GM19452 (cell line): Measurements from ENCODE around the gene FURIN.
"Not testable (repeated sequence)": the region's sequence is repeated elsewhere in the genome, so short reads cannot be mapped to it uniquely, and the experiment has no call there.

ENCODE experiments used
- ATAC-seq: cut with Tn5 transposase; IDR thresholded peaks from one replicate; pipeline ENCODE4 v1.9.1; 2021; ENCODE audit not compliant: unreplicated experiment

FURIN gene

GRCh38 chr15:90881978-90882721 is 13.8 kb downstream of the FURIN start:
- no peak for ATAC-seq

GRCh38 chr15:90882781-90883525 is 14.6 kb downstream of the FURIN start:
- no peak for ATAC-seq

GRCh38 chr15:90883526-90883975 is 15.2 kb downstream of the FURIN start:
- ATAC-seq, result no peak

DNA sequence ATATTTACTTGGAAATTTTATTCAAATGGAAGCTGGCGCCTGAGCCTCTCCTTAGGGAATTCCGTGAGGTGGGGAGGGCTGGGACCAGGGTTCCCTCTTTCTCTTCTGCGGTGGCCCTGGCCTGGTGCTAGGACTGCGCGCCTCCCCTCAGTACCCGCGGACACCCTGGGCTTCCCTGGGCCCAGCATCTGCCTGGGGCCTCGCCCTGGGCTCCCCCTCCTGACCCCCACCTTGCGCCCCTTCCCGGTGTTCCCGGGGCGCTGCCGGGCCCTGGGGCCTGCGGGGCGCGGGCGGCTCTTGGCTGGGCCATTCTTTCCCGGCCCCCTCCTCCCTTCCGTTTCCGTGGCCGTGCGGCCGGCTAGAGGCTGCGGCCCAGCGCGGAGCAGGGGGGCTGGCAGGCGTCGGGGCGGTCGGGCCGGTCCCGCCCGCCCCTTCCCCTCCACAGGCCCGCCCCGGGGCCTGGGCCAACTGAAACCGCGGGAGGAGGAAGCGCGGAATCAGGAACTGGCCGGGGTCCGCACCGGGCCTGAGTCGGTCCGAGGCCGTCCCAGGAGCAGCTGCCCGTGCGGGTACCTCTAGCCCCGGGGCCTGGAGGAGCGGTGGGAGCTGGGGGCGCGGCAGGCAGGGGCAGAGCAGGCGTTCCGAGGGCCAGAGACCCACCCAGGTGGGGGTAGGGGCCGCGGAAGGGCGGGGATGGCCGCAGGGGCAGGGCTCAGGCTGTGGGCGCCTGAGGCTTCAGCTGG is 15.8 kb downstream of the FURIN start, which contains the start of gene FES:
TSS of gene FES (plus strand) at position 529 of the 743 bp plus-strand sequence. CDS start 542 bp downstream, outside the sequence.
- ATAC-seq, result no peak

DNA sequence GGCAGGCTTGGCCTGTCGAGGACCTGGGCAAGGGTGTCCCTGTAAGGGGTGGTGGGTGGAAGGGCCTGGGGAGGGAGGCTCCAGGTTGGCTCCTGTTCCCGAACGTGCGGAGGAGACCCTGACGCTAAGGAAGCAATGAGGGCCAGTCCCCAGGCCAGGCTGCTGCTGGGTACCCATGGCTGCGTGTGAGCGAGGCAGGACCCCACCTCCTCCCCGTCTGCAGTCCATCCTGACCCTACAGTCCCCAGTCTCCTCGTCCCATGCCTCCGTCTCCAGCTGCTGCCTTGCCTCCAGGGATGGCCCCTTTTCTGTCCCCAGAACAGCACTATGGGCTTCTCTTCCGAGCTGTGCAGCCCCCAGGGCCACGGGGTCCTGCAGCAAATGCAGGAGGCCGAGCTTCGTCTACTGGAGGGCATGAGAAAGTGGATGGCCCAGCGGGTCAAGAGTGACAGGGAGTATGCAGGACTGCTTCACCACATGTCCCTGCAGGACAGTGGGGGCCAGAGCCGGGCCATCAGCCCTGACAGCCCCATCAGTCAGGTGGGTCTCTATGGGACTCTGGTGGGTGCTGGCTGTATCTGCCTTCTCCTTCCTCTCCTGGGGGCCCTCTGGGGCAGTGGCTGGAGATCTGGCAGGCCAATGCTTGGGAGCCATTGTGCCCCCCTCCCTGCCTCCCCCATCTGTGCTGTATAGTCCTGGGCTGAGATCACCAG is 16.5 kb downstream of the FURIN start:
- no peak for ATAC-seq

- peak; percentile 47 for ATAC-seq
These were observed 17.3 kb downstream of the FURIN start for GRCh38 chr15:90885432-90886290.

- no peak for ATAC-seq
These were observed 17.9 kb downstream of the FURIN start for GRCh38 chr15:90886291-90886614.

DNA sequence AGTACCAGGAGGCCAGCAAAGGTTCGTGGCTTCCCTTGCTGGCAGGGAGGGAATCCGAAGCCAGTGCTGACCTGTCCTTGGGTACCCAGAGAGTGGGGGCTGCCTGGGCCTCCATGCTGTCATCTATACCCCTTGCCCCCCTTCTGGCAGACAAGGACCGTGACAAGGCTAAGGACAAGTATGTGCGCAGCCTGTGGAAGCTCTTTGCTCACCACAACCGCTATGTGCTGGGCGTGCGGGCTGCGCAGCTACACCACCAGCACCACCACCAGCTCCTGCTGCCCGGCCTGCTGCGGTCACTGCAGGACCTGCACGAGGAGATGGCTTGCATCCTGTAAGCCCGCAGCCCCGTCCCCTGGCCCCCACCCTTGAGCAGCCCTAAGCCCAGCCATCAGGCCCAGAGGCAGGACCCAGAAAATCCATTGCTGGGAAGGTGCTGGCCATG is 18.7 kb downstream of the FURIN start:
- no peak for ATAC-seq

DNA sequence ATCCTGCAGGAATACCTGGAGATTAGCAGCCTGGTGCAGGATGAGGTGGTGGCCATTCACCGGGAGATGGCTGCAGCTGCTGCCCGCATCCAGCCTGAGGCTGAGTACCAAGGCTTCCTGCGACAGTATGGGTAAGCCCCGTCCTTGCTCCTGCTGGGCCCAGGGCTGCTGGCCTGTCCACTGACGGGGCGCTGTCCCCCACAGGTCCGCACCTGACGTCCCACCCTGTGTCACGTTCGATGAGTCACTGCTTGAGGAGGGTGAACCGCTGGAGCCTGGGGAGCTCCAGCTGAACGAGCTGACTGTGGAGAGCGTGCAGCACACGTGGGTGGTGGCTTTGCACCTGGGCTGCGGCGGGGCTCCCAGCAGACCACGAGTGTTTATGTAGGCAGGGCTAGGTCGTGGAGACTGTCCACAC is 20.9 kb downstream of the FURIN start:
- no peak for ATAC-seq

DNA sequence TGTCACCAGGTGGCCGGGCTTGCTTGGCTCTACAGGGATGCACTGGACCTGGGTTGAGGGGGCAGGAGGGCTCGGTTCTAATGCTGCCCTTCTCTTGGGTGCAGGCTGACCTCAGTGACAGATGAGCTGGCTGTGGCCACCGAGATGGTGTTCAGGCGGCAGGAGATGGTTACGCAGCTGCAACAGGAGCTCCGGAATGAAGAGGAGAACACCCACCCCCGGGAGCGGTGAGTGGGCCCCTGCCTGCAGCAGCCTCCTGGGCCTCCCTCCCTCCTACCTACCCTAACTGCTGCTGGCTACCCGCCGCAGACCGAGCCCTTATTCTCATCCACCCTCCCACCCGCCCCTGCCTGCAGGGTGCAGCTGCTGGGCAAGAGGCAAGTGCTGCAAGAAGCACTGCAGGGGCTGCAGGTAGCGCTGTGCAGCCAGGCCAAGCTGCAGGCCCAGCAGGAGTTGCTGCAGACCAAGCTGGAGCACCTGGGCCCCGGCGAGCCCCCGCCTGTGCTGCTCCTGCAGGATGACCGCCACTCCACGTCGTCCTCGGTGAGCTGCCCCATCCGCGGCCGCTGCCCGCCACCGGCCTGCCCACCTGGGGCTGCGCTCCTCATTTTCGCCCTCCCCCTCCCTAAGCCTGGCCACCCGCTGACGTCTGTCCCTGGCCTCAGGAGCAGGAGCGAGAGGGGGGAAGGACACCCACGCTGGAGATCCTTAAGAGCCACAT is 21.5 kb downstream of the FURIN start:
- no peak for ATAC-seq

GRCh38 chr15:90890839-90891238 is 22.5 kb downstream of the FURIN start:
- no peak for ATAC-seq

DNA sequence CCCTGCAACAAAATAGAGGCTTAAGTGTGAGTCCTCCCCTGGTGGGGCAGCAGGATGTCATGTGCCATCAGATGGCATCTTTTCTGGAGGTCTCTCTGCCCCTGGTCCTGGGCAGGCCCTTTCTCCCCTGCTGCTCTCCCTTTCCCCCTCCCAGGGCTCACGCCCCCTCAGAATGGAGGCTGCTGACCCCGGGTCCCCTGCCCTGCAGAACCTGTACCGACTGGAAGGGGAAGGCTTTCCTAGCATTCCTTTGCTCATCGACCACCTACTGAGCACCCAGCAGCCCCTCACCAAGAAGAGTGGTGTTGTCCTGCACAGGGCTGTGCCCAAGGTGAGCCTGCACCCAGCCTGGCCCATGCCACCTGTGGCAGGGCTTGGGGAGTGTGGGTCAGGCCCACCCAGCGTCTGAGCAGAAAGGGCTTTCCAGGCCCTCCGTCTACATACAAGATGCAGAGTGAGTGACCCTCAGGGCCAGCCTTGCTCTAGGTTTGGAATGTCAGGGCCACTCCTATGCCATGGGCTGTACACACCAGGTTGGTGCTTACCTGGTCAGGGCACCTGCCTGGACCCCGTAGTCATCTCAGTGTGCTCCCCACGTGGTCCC is 23.1 kb downstream of the FURIN start:
- ATAC-seq, result no peak

DNA sequence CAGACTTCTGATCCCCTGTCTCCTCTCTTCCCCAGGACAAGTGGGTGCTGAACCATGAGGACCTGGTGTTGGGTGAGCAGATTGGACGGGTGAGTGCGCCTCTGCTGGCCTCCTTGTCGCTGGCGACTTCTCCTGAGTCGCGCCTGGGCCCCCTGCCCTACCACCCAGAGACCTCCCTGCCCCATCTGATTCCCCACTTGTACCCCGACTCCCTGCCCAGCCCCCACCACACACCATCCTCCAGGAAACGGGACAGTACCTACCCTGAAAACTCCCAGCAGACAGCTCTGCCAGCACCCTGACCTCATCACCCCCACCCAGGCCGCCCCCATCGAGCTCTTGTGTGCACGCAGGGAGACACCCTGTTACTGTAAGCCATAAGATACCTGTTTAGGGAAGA is 23.6 kb downstream of the FURIN start:
- ATAC-seq, result no peak

DNA sequence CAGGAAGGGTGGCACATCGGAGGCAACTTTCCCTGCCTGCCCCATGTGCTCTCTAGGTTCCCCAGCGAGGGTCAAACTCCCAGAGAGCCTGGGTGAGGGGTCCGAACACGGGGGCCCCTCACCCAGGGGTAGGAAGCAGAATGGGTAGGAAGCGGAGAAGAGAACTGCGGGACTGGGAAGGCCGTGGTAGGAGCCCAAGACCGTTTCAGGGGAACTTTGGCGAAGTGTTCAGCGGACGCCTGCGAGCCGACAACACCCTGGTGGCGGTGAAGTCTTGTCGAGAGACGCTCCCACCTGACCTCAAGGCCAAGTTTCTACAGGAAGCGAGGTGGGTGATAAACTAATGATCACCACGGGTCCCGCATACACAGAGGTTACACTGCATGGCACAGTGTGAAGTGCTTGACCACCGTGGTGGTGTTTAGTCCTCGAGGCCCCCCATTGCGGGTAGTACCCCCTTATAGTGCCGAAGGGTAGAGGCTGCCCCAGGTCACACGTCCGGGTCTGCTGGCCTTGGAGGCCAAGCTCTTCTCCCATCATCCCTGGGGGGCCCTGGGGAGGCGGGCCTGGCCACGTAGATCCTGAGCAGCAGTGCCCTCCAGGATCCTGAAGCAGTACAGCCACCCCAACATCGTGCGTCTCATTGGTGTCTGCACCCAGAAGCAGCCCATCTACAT is 24.2 kb downstream of the FURIN start:
- no peak for ATAC-seq

GRCh38 chr15:90893175-90894090 is 25.0 kb downstream of the FURIN start:
- no peak for ATAC-seq

GRCh38 chr15:90895571-90896117 is 27.3 kb downstream of the FURIN start:
- ATAC-seq, result no peak

DNA sequence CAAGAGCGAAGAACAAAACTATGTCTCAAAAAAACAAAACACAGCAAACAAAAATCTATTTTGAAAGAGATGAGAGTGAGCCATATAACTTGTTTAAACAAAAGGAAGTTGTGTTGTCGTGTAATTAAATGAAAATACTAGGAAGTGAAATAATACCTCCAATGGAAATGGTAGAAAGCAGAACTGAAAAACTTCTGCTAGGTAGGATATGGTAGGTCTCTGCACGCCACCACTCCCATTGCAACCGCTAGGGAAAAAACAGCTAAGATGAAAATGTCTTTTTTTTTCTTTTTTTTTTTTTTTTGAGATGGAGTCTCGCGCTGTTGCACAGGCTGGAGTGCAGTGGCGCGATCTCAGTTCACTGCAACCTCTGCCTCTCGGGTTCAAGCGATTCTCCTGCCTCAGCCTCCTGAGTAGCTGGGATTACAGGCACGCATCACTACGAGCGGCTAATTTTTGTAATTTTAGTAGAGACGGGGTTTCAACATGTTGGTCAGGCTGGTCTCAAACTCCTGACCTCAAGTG is 28.8 kb downstream of the FURIN start:
- not testable (repeated sequence) for ATAC-seq
